ENCODE data around the gene UCK1. TPM values are rescaled to one million over a fixed set of nuclear protein-coding genes. Genes with fewer than 3 reads are reported as not detected.

Gene UCK1
- total RNA-seq (10 to 100 TPM; 17.6 to 28.6 TPM), polyA plus RNA-seq (10 to 100 TPM; 24.1 to 26.0 TPM)
- long read RNA-seq, donor 1, transcript UCK1-204 (7 exons, 2,167 nt), result major isoform, 16 of 16 reads
- long read RNA-seq, donor 1, partial matches to known transcripts, result 0 of 16 reads
- long read RNA-seq, donor 1, other reads (novel, unspliced or antisense), result 0 of 16 reads
- long read RNA-seq, donor 2, partial matches to known transcripts, result 0 of 6 reads
- long read RNA-seq, donor 2, other reads (novel, unspliced or antisense), result 0 of 6 reads
- long read RNA-seq, donor 3, transcript UCK1-204 (7 exons, 2,167 nt), result major isoform, 9 of 9 reads
- long read RNA-seq, donor 3, partial matches to known transcripts, result 0 of 9 reads
- long read RNA-seq, donor 3, other reads (novel, unspliced or antisense), result 0 of 9 reads
- long read RNA-seq, donor 4, transcript UCK1-204 (7 exons, 2,167 nt), result major isoform, 5 of 5 reads
- long read RNA-seq, donor 4, partial matches to known transcripts, result 0 of 5 reads
- long read RNA-seq, donor 4, other reads (novel, unspliced or antisense), result 0 of 5 reads
- long read RNA-seq, donor 5, transcript UCK1-204 (7 exons, 2,167 nt), result major isoform, 14 of 16 reads
- long read RNA-seq, donor 5, partial matches to known transcripts, result 0 of 16 reads
- long read RNA-seq, donor 5, other reads (novel, unspliced or antisense), result 0 of 16 reads

GRCh38 chr9:131530920-131531832, at the start of gene UCK1:
TSS of gene UCK1 (minus strand) at chr9:131531263. CDS start at chr9:131531174, 89 bp downstream.
- peak within 1 kb of the TSS; percentile 68 to 80 for H3K27ac ChIP-seq (ENCODE audit: low read depth in 1 of 2, low read length in 1 of 2)
- peak within 1 kb of the TSS; percentile 87 for H3K4me3 ChIP-seq
- TF ChIP-seq CTCF (IDR thresholded peaks at IDR 0.05; ENCODE audit: control extremely low read depth, extremely low read depth), result no peak
- no peaks in the 10 kb centered on the region for H3K27me3 ChIP-seq (ENCODE audit: control insufficient read depth in 3 of 3, insufficient read depth in 3 of 3, low read length in 2 of 3)
- no peaks in the 10 kb centered on the region for H3K9me3 ChIP-seq (ENCODE audit: control insufficient read depth in 4 of 4, insufficient read depth in 3 of 4, low read length in 3 of 4)
- ATAC-seq (ENCODE audit: insufficient read depth, low FRiP score) (peak; percentile 97), DNase-seq (peak; percentile 90 to 92 (median 91))
- H3K36me3 ChIP-seq (ENCODE audit: control insufficient read depth in 4 of 4, insufficient read depth in 4 of 4, low read length in 4 of 4), result peaks cover 0 to 26% (median 8%) of the 10 kb centered on the region in 4 donors
- H3K9ac ChIP-seq (ENCODE audit: insufficient read depth in 1 of 2, low read length in 2 of 2), result peak within 1 kb of the TSS in 1 of 2 donors; percentile 46
- 8 to 17% methylated on average over 57 to 103 of the region's 103 CpGs for WGBS, 2 donors
- H3K4me1 ChIP-seq (ENCODE audit: control insufficient read depth in 5 of 5, insufficient read depth in 5 of 5, low read length in 5 of 5), result peaks cover 0 to 14% (median 12%) of the 10 kb centered on the region in 5 donors

- no peaks in the 10 kb centered on the region for H3K9me3 ChIP-seq (ENCODE audit: control insufficient read depth in 4 of 4, insufficient read depth in 3 of 4, low read length in 3 of 4)
- peaks cover 19 to 83% (median 24%) of the 10 kb centered on the region in 4 donors for H3K36me3 ChIP-seq (ENCODE audit: control insufficient read depth in 4 of 4, insufficient read depth in 4 of 4, low read length in 4 of 4)
- no peak overlapping the region for H3K4me3 ChIP-seq
- no peak for ATAC-seq (ENCODE audit: insufficient read depth, low FRiP score)
- no peak overlapping the region for H3K27ac ChIP-seq (ENCODE audit: low read depth in 1 of 2, low read length in 1 of 2)
- H3K4me1 ChIP-seq (ENCODE audit: control insufficient read depth in 5 of 5, insufficient read depth in 5 of 5, low read length in 5 of 5), result no peaks in the 10 kb centered on the region
- no peaks in the 10 kb centered on the region for H3K27me3 ChIP-seq (ENCODE audit: control insufficient read depth in 3 of 3, insufficient read depth in 3 of 3, low read length in 2 of 3)
- TF ChIP-seq CTCF (IDR thresholded peaks at IDR 0.05; ENCODE audit: control extremely low read depth, extremely low read depth), result no peak
- H3K9ac ChIP-seq (ENCODE audit: insufficient read depth in 1 of 2, low read length in 2 of 2), result no peak overlapping the region
- DNase-seq, result no peak
- WGBS, 2 donors, result 96 to 97% methylated on average over 9 of the region's 9 CpGs
Measured at GRCh38 chr9:131580358-131580757, 49.3 kb upstream of the UCK1 start.

- Histone ChIP-seq H3K9ac (ENCODE audit: insufficient read depth in 1 of 2, low read length in 2 of 2) (no peak overlapping the region), H3K27me3 (ENCODE audit: control insufficient read depth in 3 of 3, insufficient read depth in 3 of 3, low read length in 2 of 3) (no peaks in the 10 kb centered on the region), H3K27ac (ENCODE audit: low read depth in 1 of 2, low read length in 1 of 2) (no peak overlapping the region), H3K4me3 (no peak overlapping the region), H3K36me3 (ENCODE audit: control insufficient read depth in 4 of 4, insufficient read depth in 4 of 4, low read length in 4 of 4) (peaks cover 19 to 82% (median 24%) of the 10 kb centered on the region in 4 donors), H3K4me1 (ENCODE audit: control insufficient read depth in 5 of 5, insufficient read depth in 5 of 5, low read length in 5 of 5) (no peaks in the 10 kb centered on the region), H3K9me3 (ENCODE audit: control insufficient read depth in 4 of 4, insufficient read depth in 3 of 4, low read length in 3 of 4) (no peaks in the 10 kb centered on the region)
- ATAC-seq (ENCODE audit: insufficient read depth, low FRiP score) (no peak), DNase-seq (no peak)
- TF ChIP-seq CTCF (IDR thresholded peaks at IDR 0.05; ENCODE audit: control extremely low read depth, extremely low read depth), result no peak
- 87 to 90% methylated on average over 8 of the region's 8 CpGs for WGBS, 2 donors
Measured at GRCh38 chr9:131579789-131580211, 48.7 kb upstream of the UCK1 start.
